ENCODE data around the gene SNTB2.

GRCh38 chr16:69157196-69157595 lies 29.8 kb upstream of the SNTB2 start:
- TF ChIP-seq ZNF274 (IDR thresholded peaks at IDR 0.05; ENCODE audit: low read depth, low read length): no peak
- no peak for TF ChIP-seq YY1 (IDR thresholded peaks at IDR 0.05; ENCODE audit: insufficient read depth, insufficient read length)

Data from NT2/D1 (cell line).